Measurements from ENCODE around the gene THOC2.

- TF ChIP-seq, protein P1, sequence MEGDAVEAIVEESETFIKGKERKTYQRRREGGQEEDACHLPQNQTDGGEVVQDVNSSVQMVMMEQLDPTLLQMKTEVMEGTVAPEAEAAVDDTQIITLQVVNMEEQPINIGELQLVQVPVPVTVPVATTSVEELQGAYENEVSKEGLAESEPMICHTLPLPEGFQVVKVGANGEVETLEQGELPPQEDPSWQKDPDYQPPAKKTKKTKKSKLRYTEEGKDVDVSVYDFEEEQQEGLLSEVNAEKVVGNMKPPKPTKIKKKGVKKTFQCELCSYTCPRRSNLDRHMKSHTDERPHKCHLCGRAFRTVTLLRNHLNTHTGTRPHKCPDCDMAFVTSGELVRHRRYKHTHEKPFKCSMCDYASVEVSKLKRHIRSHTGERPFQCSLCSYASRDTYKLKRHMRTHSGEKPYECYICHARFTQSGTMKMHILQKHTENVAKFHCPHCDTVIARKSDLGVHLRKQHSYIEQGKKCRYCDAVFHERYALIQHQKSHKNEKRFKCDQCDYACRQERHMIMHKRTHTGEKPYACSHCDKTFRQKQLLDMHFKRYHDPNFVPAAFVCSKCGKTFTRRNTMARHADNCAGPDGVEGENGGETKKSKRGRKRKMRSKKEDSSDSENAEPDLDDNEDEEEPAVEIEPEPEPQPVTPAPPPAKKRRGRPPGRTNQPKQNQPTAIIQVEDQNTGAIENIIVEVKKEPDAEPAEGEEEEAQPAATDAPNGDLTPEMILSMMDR (IDR thresholded peaks at IDR 0.05; ENCODE audit: low read depth, low read length), result no peak
- no peak for TF ChIP-seq EZH2phosphoT487 (IDR thresholded peaks at IDR 0.05; ENCODE audit: low read depth)
These were observed 115.8 kb downstream of the THOC2 start for GRCh38 chrX:123617007-123617406.
